Lower leg skin (tissue), 3 donors: ENCODE measurements around the gene DOCK7.

Experiments used
- CTCF ChIP-seq, 3 donors: fragments of 450-650 bp; IDR thresholded peaks; one replicate each; pipeline ENCODE4 v1.5.1; 2016; ENCODE audit warnings: antibody characterized with exemption in 3 of 3, mild to moderate bottlenecking in 3 of 3, moderate library complexity in 2 of 3
- POLR2A ChIP-seq, 2 donors: fragments of 450-650 bp; IDR thresholded peaks; one replicate each; pipeline ENCODE4 v1.6.1; 2016 to 2017; ENCODE audit warnings: antibody characterized with exemption in 2 of 2, mild to moderate bottlenecking in 1 of 2, moderate library complexity in 1 of 2

DNA sequence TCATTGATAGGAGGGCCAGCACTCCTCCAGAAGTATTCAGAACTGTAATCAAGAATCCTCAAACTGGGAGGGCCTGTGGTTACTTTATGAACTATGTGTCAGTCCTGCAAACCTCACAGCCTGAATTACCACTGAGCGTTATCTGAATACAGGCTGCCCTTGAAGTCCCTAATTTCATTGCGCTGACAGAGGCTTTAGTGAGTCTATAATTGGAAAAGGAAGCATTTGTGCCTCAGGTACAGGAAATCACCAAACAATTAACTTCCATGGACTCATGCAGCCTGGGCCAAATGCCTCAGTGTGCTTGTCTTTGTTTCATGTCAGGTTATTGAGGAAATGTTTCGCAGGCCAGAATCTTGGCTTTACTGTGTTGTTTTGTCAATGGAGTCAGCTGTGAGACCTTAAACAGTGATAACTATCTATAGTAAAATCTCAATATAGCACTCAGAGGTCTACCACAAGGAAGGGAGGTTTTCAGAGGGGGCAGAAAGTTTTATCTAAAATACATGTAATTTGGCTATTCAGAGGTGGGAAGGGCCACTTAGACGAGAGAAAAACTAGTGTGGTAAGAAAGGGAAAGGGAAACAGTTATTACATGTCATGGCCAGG is 32.9 kb upstream of the DOCK7 start:
- TF ChIP-seq CTCF (IDR thresholded peaks at IDR 0.05), result no peak
- no peak for TF ChIP-seq POLR2A (IDR thresholded peaks at IDR 0.05)
